Measurements from ENCODE around the gene PDSS2.

Gene PDSS2

DNA sequence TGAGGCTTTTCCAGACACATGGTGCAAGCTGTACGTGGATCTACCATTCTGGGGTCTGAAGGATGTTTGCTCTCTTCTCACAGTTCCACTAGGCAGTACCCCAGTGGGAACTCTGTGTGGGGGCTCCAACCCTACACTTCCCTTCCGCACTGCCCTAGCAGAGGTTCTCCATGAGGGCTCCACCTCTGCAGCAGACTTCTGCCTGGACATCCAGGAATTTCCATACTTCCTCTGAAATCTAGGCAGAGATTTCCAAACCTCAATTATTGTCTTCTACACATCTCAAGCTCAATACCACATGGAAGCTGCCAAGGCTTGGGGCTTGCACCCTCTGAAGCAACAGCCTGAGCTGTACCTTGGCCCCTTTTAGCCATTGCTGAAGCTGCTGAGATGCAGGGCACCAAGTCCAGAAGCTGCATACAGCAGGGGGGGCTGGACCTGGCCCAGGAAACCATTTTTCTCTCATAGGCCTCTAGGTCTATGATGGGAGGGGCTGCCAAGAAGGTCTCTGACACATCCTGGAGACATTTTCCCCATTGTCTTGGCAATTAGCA is 11.6 kb downstream of the PDSS2 start:
- Mint-ChIP-seq H3K36me3 (ENCODE audit: low read depth) (peaks cover 71% of the 10 kb centered on the region), H3K27ac (no peak overlapping the region), H3K27me3 (ENCODE audit: low read depth, poor library complexity) (peaks cover 3% of the 10 kb centered on the region), H3K4me1 (no peaks in the 10 kb centered on the region), H3K4me3 (no peak overlapping the region), H3K9me3 (peaks cover 56% of the 10 kb centered on the region)
- no peak for DNase-seq
- TF ChIP-seq, protein P1, sequence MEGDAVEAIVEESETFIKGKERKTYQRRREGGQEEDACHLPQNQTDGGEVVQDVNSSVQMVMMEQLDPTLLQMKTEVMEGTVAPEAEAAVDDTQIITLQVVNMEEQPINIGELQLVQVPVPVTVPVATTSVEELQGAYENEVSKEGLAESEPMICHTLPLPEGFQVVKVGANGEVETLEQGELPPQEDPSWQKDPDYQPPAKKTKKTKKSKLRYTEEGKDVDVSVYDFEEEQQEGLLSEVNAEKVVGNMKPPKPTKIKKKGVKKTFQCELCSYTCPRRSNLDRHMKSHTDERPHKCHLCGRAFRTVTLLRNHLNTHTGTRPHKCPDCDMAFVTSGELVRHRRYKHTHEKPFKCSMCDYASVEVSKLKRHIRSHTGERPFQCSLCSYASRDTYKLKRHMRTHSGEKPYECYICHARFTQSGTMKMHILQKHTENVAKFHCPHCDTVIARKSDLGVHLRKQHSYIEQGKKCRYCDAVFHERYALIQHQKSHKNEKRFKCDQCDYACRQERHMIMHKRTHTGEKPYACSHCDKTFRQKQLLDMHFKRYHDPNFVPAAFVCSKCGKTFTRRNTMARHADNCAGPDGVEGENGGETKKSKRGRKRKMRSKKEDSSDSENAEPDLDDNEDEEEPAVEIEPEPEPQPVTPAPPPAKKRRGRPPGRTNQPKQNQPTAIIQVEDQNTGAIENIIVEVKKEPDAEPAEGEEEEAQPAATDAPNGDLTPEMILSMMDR (IDR thresholded peaks at IDR 0.05): no peak

DNA sequence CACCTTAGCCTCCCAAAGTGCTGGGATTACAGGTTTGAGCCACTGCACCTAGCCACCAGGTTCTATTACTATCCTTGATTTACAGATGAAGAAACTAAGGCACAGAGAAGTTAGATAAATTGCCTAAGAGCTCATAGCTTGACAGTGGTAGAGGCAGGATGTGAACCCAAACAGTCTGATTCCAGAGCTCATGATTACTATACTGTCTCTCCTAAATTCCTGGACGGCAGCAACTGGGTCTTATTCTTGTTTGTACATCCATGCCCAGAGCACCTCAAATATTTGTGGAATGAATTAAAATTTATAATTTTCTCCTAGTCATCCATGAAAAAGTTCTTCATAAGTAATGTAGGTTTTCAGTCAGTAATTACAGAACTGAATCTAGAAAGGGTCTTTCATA is 15.1 kb downstream of the PDSS2 start:
- H3K9me3 Mint-ChIP-seq: peaks cover 39% of the 10 kb centered on the region
- no peak overlapping the region for H3K4me3 Mint-ChIP-seq
- H3K4me1 Mint-ChIP-seq: peaks cover 12% of the 10 kb centered on the region
- TF ChIP-seq, protein P1 (IDR thresholded peaks at IDR 0.05): no peak
- DNase-seq: no peak
- peaks cover 7% of the 10 kb centered on the region for H3K27me3 Mint-ChIP-seq (ENCODE audit: low read depth, poor library complexity)
- peaks cover 42% of the 10 kb centered on the region for H3K36me3 Mint-ChIP-seq (ENCODE audit: low read depth)
- no peak overlapping the region for H3K27ac Mint-ChIP-seq

DNA sequence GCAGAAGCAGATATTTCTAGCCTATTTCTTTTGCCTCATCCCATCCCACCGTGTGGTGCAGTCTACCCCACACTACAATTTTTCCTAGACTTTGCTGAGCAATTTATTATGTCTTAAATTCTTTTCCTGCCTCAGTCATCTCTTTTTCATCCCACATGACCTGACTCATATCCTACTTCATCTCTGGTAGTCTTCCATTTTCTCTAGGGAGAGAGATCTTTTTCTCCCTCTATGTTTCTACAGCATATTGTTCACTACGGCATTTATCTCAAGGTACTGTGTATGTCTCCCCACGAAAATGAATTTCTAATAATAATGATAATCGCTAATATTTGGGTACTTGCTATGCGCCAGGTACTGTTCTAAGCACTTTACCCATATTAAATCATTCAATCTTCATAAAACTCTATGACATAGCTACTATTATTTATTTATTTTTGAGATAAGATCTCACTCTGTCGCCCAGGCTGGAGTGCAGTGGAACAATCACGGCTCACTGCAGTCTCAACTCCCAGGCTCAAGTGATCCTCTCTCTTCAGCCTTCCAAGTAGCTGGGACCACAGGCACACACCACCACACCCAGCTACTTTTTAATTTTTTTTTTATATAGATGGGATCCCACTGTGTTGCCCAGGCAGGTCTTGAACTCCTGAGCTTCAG is 15.6 kb downstream of the PDSS2 start:
- peaks cover 33% of the 10 kb centered on the region for H3K9me3 Mint-ChIP-seq
- no peak for DNase-seq
- H3K4me3 Mint-ChIP-seq: no peak overlapping the region
- peaks cover 37% of the 10 kb centered on the region for H3K36me3 Mint-ChIP-seq (ENCODE audit: low read depth)
- TF ChIP-seq, protein P1 (IDR thresholded peaks at IDR 0.05): no peak
- H3K4me1 Mint-ChIP-seq: peaks cover 12% of the 10 kb centered on the region
- no peak overlapping the region for H3K27ac Mint-ChIP-seq
- H3K27me3 Mint-ChIP-seq (ENCODE audit: low read depth, poor library complexity): peaks cover 9% of the 10 kb centered on the region

DNA sequence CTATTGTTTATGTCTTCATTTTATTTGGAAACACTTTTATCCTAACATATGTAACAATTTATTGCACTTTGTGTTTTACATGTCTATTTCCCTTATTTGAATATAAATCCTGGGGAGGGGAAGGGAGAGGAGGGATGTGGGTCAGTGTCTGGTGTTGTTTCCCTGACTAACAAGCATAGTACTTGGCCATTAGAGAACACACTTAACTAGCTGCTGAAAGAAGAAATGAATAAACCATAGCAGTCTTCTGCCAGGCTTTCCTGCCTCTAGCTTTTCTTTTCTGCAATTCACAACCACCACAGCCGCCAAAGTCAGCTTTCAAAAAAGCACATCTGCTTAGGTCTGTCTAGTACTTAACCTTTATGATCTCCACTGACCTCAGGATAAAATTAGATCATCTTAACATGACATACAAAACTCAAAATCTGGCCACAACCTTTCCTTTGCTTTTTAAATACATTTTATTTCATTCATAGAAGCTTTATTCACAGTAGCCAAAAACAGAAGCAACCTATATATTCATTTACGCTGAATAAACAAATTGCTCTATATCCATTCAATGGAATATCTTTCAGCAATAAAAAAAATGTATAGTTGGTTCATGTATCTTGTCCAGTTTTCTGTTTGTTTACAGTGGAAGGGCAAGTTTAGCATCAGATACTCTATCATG is 16.3 kb downstream of the PDSS2 start:
- no peak overlapping the region for H3K4me3 Mint-ChIP-seq
- DNase-seq: no peak
- H3K36me3 Mint-ChIP-seq (ENCODE audit: low read depth): peaks cover 30% of the 10 kb centered on the region
- no peak overlapping the region for H3K27ac Mint-ChIP-seq
- TF ChIP-seq, protein P1 (IDR thresholded peaks at IDR 0.05): no peak
- H3K9me3 Mint-ChIP-seq: peaks cover 27% of the 10 kb centered on the region
- peaks cover 12% of the 10 kb centered on the region for H3K4me1 Mint-ChIP-seq
- peaks cover 6% of the 10 kb centered on the region for H3K27me3 Mint-ChIP-seq (ENCODE audit: low read depth, poor library complexity)

DNA sequence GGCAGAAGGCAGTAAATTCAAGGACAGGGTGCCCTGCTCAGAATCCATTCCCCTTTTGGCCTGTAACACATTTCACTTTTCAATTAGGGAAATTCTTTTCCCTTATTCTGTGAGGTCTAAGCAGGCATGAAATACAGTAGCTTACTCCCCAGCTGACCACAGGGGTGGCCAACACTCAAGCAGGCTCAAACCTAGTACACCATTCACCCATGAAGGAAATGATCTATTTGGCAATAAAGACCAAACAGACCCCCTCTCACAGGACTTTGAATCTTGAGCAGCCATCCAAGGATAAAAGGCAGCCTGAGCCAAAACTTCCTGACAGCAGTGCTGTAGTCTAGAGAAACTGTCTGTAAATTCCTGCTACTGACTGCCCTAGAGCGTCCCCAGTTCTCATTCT is 17.7 kb downstream of the PDSS2 start:
- H3K27me3 Mint-ChIP-seq (ENCODE audit: low read depth, poor library complexity): peaks cover 6% of the 10 kb centered on the region
- H3K36me3 Mint-ChIP-seq (ENCODE audit: low read depth): peaks cover 16% of the 10 kb centered on the region
- H3K4me1 Mint-ChIP-seq: peaks cover 12% of the 10 kb centered on the region
- H3K9me3 Mint-ChIP-seq: peaks cover 13% of the 10 kb centered on the region
- H3K27ac Mint-ChIP-seq: no peak overlapping the region
- TF ChIP-seq, protein P1 (IDR thresholded peaks at IDR 0.05): no peak
- H3K4me3 Mint-ChIP-seq: no peak overlapping the region
- no peak for DNase-seq
